Kidney epithelial cell (primary cell): ENCODE data around the gene SPINK9. TPM values are rescaled to one million over a fixed set of nuclear protein-coding genes. Genes with fewer than 3 reads are reported as not detected.

ENCODE experiments used
- DNase-seq: peaks from one replicate; pipeline ENCODE4 v3.0.0-alpha.2; 2010; ENCODE audit warnings: low read depth
- H3K27me3 ChIP-seq: 2 replicates; pipeline ENCODE4 v1.6.0; 2011; ENCODE audit warnings: low read length; ENCODE audit not compliant: control insufficient read depth, insufficient read depth
- H3K36me3 ChIP-seq: 2 replicates; pipeline ENCODE4 v1.5.1; 2011; ENCODE audit warnings: low read length; ENCODE audit not compliant: control insufficient read depth, insufficient read depth
- H3K4me3 ChIP-seq: 2 replicates; pipeline ENCODE4 v1.5.1; 2011; ENCODE audit warnings: low read depth, mild to moderate bottlenecking, control low read depth, low read length
- CTCF ChIP-seq: IDR thresholded peaks from 2 replicates; pipeline ENCODE4 v1.5.1; 2011; ENCODE audit warnings: mild to moderate bottlenecking, moderate library complexity, low read length, control low read depth, inconsistent platforms; ENCODE audit not compliant: insufficient read depth, poor library complexity, severe bottlenecking
- total RNA-seq: library from RNA; depleted of rRNA; stranded (reverse); fragments of >200 nt; gene quantifications from 2 replicates; pipeline ENCODE4 v1.2.3, GENCODE V29; 2015

The SPINK9 gene
- total RNA-seq, 1 donor from 2014 or later = not detected

GRCh38 chr5:148336704-148337435, 1.5 kb downstream of the SPINK9 start:
- no peak overlapping the region for H3K4me3 ChIP-seq

GRCh38 chr5:148342371-148343045, 7.1 kb downstream of the SPINK9 start:
- no peak overlapping the region for H3K4me3 ChIP-seq

More at GRCh38 chr5:148336704-148337435, 1.5 kb downstream of the SPINK9 start:
- no peaks in the 10 kb centered on the region for H3K27me3 ChIP-seq
- DNase-seq = no peak
- H3K36me3 ChIP-seq = no peaks in the 10 kb centered on the region
- TF ChIP-seq CTCF = no peak

GRCh38 chr5:148343046-148343407, 7.7 kb downstream of the SPINK9 start:
- H3K36me3 ChIP-seq = no peaks in the 10 kb centered on the region
- no peak for DNase-seq
- no peak overlapping the region for H3K4me3 ChIP-seq
- H3K27me3 ChIP-seq = no peaks in the 10 kb centered on the region
- TF ChIP-seq CTCF = no peak

More at GRCh38 chr5:148342371-148343045, 7.1 kb downstream of the SPINK9 start:
- H3K27me3 ChIP-seq = no peaks in the 10 kb centered on the region
- H3K36me3 ChIP-seq = no peaks in the 10 kb centered on the region
- no peak for DNase-seq
- no peak for TF ChIP-seq CTCF

- Histone ChIP-seq H3K36me3 (no peaks in the 10 kb centered on the region), H3K4me3 (no peak overlapping the region), H3K27me3 (no peaks in the 10 kb centered on the region)
- no peak for TF ChIP-seq CTCF
- DNase-seq = no peak
These were observed 8.5 kb downstream of the SPINK9 start for GRCh38 chr5:148343603-148344487.

GRCh38 chr5:148347706-148348105, 12.3 kb downstream of the SPINK9 start:
- Histone ChIP-seq H3K36me3 (no peaks in the 10 kb centered on the region), H3K27me3 (no peaks in the 10 kb centered on the region), H3K4me3 (no peak overlapping the region)
- no peak for TF ChIP-seq CTCF
- DNase-seq = no peak
